ENCODE results near the gene TM9SF3.

DNA sequence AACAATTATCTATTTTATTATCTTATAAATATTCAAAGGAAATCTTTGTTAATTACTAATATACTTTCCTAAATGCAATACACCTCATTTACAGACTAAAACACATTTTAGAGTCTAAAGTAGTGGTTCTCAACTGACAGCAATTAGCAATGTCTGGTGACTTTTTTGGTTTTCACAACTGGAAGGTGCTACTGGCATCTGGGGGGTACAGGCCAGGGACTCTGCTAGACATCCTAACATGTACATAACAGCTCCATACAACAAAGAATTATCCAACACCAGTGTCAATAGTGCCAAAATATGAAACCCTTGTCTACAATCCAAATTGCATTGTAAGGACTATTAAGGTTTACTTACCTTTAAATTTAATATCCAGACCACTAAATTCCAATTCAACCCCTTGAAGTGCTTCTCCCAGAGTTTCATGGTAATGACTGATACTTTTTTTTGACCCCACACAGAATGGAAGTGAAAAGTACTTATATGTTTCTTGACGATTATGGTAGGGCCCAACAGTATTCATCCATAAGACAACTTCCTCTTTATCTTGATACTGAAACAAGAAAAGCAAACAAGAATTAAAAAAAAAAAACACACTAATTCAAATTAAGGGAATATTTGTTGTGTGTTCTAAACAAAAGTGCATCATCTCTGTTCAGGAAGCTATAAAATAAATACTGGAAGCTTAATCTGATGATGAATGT is 10.4 kb downstream of the TM9SF3 start:
- TF ChIP-seq, protein P1, sequence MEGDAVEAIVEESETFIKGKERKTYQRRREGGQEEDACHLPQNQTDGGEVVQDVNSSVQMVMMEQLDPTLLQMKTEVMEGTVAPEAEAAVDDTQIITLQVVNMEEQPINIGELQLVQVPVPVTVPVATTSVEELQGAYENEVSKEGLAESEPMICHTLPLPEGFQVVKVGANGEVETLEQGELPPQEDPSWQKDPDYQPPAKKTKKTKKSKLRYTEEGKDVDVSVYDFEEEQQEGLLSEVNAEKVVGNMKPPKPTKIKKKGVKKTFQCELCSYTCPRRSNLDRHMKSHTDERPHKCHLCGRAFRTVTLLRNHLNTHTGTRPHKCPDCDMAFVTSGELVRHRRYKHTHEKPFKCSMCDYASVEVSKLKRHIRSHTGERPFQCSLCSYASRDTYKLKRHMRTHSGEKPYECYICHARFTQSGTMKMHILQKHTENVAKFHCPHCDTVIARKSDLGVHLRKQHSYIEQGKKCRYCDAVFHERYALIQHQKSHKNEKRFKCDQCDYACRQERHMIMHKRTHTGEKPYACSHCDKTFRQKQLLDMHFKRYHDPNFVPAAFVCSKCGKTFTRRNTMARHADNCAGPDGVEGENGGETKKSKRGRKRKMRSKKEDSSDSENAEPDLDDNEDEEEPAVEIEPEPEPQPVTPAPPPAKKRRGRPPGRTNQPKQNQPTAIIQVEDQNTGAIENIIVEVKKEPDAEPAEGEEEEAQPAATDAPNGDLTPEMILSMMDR (IDR thresholded peaks at IDR 0.05; ENCODE audit: low read length): no peak
- TF ChIP-seq EZH2 (optimal IDR thresholded peaks at IDR 0.05; ENCODE audit: low read depth, low read length) (no peak), EZH2phosphoT487 (IDR thresholded peaks at IDR 0.05; ENCODE audit: low read length) (no peak)

Data from MM.1S (cell line).